ENCODE data around the gene MIAT. TPM values are rescaled to one million over a fixed set of nuclear protein-coding genes. Genes with fewer than 3 reads are reported as not detected.

Gene MIAT
- polyA plus RNA-seq, 4 donors = 0.27 to 1.3 (median 0.58) TPM; not detected in 1

- peak in 1 of 2 donors; percentile 1 for DNase-seq
Observed at GRCh38 chr22:26711205-26711963, 54.0 kb downstream of the MIAT start.

GRCh38 chr22:26712158-26712557 is 54.8 kb downstream of the MIAT start:
- Histone ChIP-seq H3K9me3 (ENCODE audit: control insufficient read depth in 2 of 2, insufficient read depth in 1 of 2, low read depth in 1 of 2, low read length in 1 of 2) (peaks cover 0 to 3% of the 10 kb centered on the region in 2 donors), H3K27ac (ENCODE audit: low read depth in 1 of 3, low read length in 2 of 3) (no peak overlapping the region), H3K36me3 (ENCODE audit: control insufficient read depth in 3 of 3, insufficient read depth in 2 of 3, low read depth in 1 of 3, low read length in 3 of 3) (peaks cover 3 to 9% (median 3%) of the 10 kb centered on the region in 3 donors), H3K4me1 (ENCODE audit: control insufficient read depth in 3 of 3, insufficient read depth in 2 of 3, low read depth in 1 of 3, low read length in 2 of 3) (no peaks in the 10 kb centered on the region), H3K4me3 (ENCODE audit: low read depth in 1 of 3, low read length in 3 of 3) (no peak overlapping the region), H3K27me3 (ENCODE audit: control insufficient read depth in 3 of 3, insufficient read depth in 3 of 3, low read length in 3 of 3) (no peaks in the 10 kb centered on the region)
- no peak for FAIRE-seq
- WGBS, 3 donors = 81 to 84% (median 83%) methylated on average over 8 of the region's 8 CpGs
- no peak for DNase-seq

More at GRCh38 chr22:26711205-26711963, 54.0 kb downstream of the MIAT start:
- H3K4me3 ChIP-seq (ENCODE audit: low read depth in 1 of 3, low read length in 3 of 3) = no peak overlapping the region
- H3K27me3 ChIP-seq (ENCODE audit: control insufficient read depth in 3 of 3, insufficient read depth in 3 of 3, low read length in 3 of 3) = no peaks in the 10 kb centered on the region
- peaks cover 0 to 6% of the 10 kb centered on the region in 2 donors for H3K9me3 ChIP-seq (ENCODE audit: control insufficient read depth in 2 of 2, insufficient read depth in 1 of 2, low read depth in 1 of 2, low read length in 1 of 2)
- H3K4me1 ChIP-seq (ENCODE audit: control insufficient read depth in 3 of 3, insufficient read depth in 2 of 3, low read depth in 1 of 3, low read length in 2 of 3) = no peaks in the 10 kb centered on the region
- H3K27ac ChIP-seq (ENCODE audit: low read depth in 1 of 3, low read length in 2 of 3) = no peak overlapping the region
- WGBS, 3 donors = 59 to 86% (median 71%) methylated on average over 4 of the region's 4 CpGs
- FAIRE-seq = no peak
- peaks cover 3 to 9% (median 3%) of the 10 kb centered on the region in 3 donors for H3K36me3 ChIP-seq (ENCODE audit: control insufficient read depth in 3 of 3, insufficient read depth in 2 of 3, low read depth in 1 of 3, low read length in 3 of 3)

GRCh38 chr22:26713823-26714449 is 56.5 kb downstream of the MIAT start:
- no peaks in the 10 kb centered on the region for H3K9me3 ChIP-seq (ENCODE audit: control insufficient read depth in 2 of 2, insufficient read depth in 1 of 2, low read depth in 1 of 2, low read length in 1 of 2)
- DNase-seq = no peak
- H3K27me3 ChIP-seq (ENCODE audit: control insufficient read depth in 3 of 3, insufficient read depth in 3 of 3, low read length in 3 of 3) = no peaks in the 10 kb centered on the region
- H3K4me1 ChIP-seq (ENCODE audit: control insufficient read depth in 3 of 3, insufficient read depth in 2 of 3, low read depth in 1 of 3, low read length in 2 of 3) = no peaks in the 10 kb centered on the region
- WGBS, 3 donors = 77 to 91% (median 83%) methylated on average over 12 of the region's 12 CpGs
- FAIRE-seq = no peak
- H3K27ac ChIP-seq (ENCODE audit: low read depth in 1 of 3, low read length in 2 of 3) = no peak overlapping the region
- peaks cover 0 to 16% (median 4%) of the 10 kb centered on the region in 3 donors for H3K36me3 ChIP-seq (ENCODE audit: control insufficient read depth in 3 of 3, insufficient read depth in 2 of 3, low read depth in 1 of 3, low read length in 3 of 3)
- H3K4me3 ChIP-seq (ENCODE audit: low read depth in 1 of 3, low read length in 3 of 3) = no peak overlapping the region

GRCh38 chr22:26714971-26715370 is 57.6 kb downstream of the MIAT start:
- H3K27me3 ChIP-seq (ENCODE audit: control insufficient read depth in 3 of 3, insufficient read depth in 3 of 3, low read length in 3 of 3) = no peaks in the 10 kb centered on the region
- no peak overlapping the region for H3K4me3 ChIP-seq (ENCODE audit: low read depth in 1 of 3, low read length in 3 of 3)
- DNase-seq (no peak), FAIRE-seq (no peak)
- no peaks in the 10 kb centered on the region for H3K9me3 ChIP-seq (ENCODE audit: control insufficient read depth in 2 of 2, insufficient read depth in 1 of 2, low read depth in 1 of 2, low read length in 1 of 2)
- H3K36me3 ChIP-seq (ENCODE audit: control insufficient read depth in 3 of 3, insufficient read depth in 2 of 3, low read depth in 1 of 3, low read length in 3 of 3) = peaks cover 3 to 22% (median 4%) of the 10 kb centered on the region in 3 donors
- no peaks in the 10 kb centered on the region for H3K4me1 ChIP-seq (ENCODE audit: control insufficient read depth in 3 of 3, insufficient read depth in 2 of 3, low read depth in 1 of 3, low read length in 2 of 3)
- H3K27ac ChIP-seq (ENCODE audit: low read depth in 1 of 3, low read length in 2 of 3) = no peak overlapping the region
- 90 to 94% (median 91%) methylated on average over 11 of the region's 11 CpGs for WGBS, 3 donors

- peaks cover 3 to 24% (median 4%) of the 10 kb centered on the region in 3 donors for H3K36me3 ChIP-seq (ENCODE audit: control insufficient read depth in 3 of 3, insufficient read depth in 2 of 3, low read depth in 1 of 3, low read length in 3 of 3)
- no peaks in the 10 kb centered on the region for H3K27me3 ChIP-seq (ENCODE audit: control insufficient read depth in 3 of 3, insufficient read depth in 3 of 3, low read length in 3 of 3)
- H3K27ac ChIP-seq (ENCODE audit: low read depth in 1 of 3, low read length in 2 of 3) = no peak overlapping the region
- DNase-seq = no peak
- no peaks in the 10 kb centered on the region for H3K4me1 ChIP-seq (ENCODE audit: control insufficient read depth in 3 of 3, insufficient read depth in 2 of 3, low read depth in 1 of 3, low read length in 2 of 3)
- WGBS, 3 donors = 91 to 95% (median 94%) methylated on average over 6 of the region's 6 CpGs
- no peak for FAIRE-seq
- H3K9me3 ChIP-seq (ENCODE audit: control insufficient read depth in 2 of 2, insufficient read depth in 1 of 2, low read depth in 1 of 2, low read length in 1 of 2) = no peaks in the 10 kb centered on the region
- no peak overlapping the region for H3K4me3 ChIP-seq (ENCODE audit: low read depth in 1 of 3, low read length in 3 of 3)
Observed at GRCh38 chr22:26715392-26715936, 58.1 kb downstream of the MIAT start.

- no peak overlapping the region for H3K4me3 ChIP-seq (ENCODE audit: low read depth in 1 of 3, low read length in 3 of 3)
- H3K9me3 ChIP-seq (ENCODE audit: control insufficient read depth in 2 of 2, insufficient read depth in 1 of 2, low read depth in 1 of 2, low read length in 1 of 2) = no peaks in the 10 kb centered on the region
- H3K27ac ChIP-seq (ENCODE audit: low read depth in 1 of 3, low read length in 2 of 3) = no peak overlapping the region
- peaks cover 4 to 29% (median 6%) of the 10 kb centered on the region in 3 donors for H3K36me3 ChIP-seq (ENCODE audit: control insufficient read depth in 3 of 3, insufficient read depth in 2 of 3, low read depth in 1 of 3, low read length in 3 of 3)
- no peak for FAIRE-seq
- DNase-seq = no peak
- no peaks in the 10 kb centered on the region for H3K27me3 ChIP-seq (ENCODE audit: control insufficient read depth in 3 of 3, insufficient read depth in 3 of 3, low read length in 3 of 3)
- no peaks in the 10 kb centered on the region for H3K4me1 ChIP-seq (ENCODE audit: control insufficient read depth in 3 of 3, insufficient read depth in 2 of 3, low read depth in 1 of 3, low read length in 2 of 3)
- 93 to 99% (median 96%) methylated on average over 5 of the region's 5 CpGs for WGBS, 3 donors
Observed at GRCh38 chr22:26718488-26718887, 61.1 kb downstream of the MIAT start.

GRCh38 chr22:26718905-26719304 is 61.5 kb downstream of the MIAT start:
- no peak overlapping the region for H3K27ac ChIP-seq (ENCODE audit: low read depth in 1 of 3, low read length in 2 of 3)
- no peak overlapping the region for H3K4me3 ChIP-seq (ENCODE audit: low read depth in 1 of 3, low read length in 3 of 3)
- DNase-seq (no peak), FAIRE-seq (no peak)
- H3K9me3 ChIP-seq (ENCODE audit: control insufficient read depth in 2 of 2, insufficient read depth in 1 of 2, low read depth in 1 of 2, low read length in 1 of 2) = no peaks in the 10 kb centered on the region
- H3K36me3 ChIP-seq (ENCODE audit: control insufficient read depth in 3 of 3, insufficient read depth in 2 of 3, low read depth in 1 of 3, low read length in 3 of 3) = peaks cover 4 to 29% (median 6%) of the 10 kb centered on the region in 3 donors
- WGBS, 3 donors = 64 to 90% (median 83%) methylated on average over 4 of the region's 4 CpGs
- no peaks in the 10 kb centered on the region for H3K27me3 ChIP-seq (ENCODE audit: control insufficient read depth in 3 of 3, insufficient read depth in 3 of 3, low read length in 3 of 3)
- H3K4me1 ChIP-seq (ENCODE audit: control insufficient read depth in 3 of 3, insufficient read depth in 2 of 3, low read depth in 1 of 3, low read length in 2 of 3) = no peaks in the 10 kb centered on the region

- H3K27me3 ChIP-seq (ENCODE audit: control insufficient read depth in 3 of 3, insufficient read depth in 3 of 3, low read length in 3 of 3) = no peaks in the 10 kb centered on the region
- peaks cover 0 to 5% of the 10 kb centered on the region in 2 donors for H3K9me3 ChIP-seq (ENCODE audit: control insufficient read depth in 2 of 2, insufficient read depth in 1 of 2, low read depth in 1 of 2, low read length in 1 of 2)
- FAIRE-seq (no peak), DNase-seq (no peak)
- H3K4me1 ChIP-seq (ENCODE audit: control insufficient read depth in 3 of 3, insufficient read depth in 2 of 3, low read depth in 1 of 3, low read length in 2 of 3) = no peaks in the 10 kb centered on the region
- no peak overlapping the region for H3K27ac ChIP-seq (ENCODE audit: low read depth in 1 of 3, low read length in 2 of 3)
- WGBS, 3 donors = 93 to 97% (median 96%) methylated on average over 3 of the region's 3 CpGs
- H3K4me3 ChIP-seq (ENCODE audit: low read depth in 1 of 3, low read length in 3 of 3) = no peak overlapping the region
- peaks cover 4 to 29% (median 6%) of the 10 kb centered on the region in 3 donors for H3K36me3 ChIP-seq (ENCODE audit: control insufficient read depth in 3 of 3, insufficient read depth in 2 of 3, low read depth in 1 of 3, low read length in 3 of 3)
Observed at GRCh38 chr22:26722159-26722558, 64.8 kb downstream of the MIAT start.

All from small intestine (tissue), 7 donors.